ENCODE results near the gene BRD9.
"Not testable (repeated sequence)": the region's sequence is repeated elsewhere in the genome, so short reads cannot be mapped to it uniquely, and the experiment has no call there.

Gene BRD9

DNA sequence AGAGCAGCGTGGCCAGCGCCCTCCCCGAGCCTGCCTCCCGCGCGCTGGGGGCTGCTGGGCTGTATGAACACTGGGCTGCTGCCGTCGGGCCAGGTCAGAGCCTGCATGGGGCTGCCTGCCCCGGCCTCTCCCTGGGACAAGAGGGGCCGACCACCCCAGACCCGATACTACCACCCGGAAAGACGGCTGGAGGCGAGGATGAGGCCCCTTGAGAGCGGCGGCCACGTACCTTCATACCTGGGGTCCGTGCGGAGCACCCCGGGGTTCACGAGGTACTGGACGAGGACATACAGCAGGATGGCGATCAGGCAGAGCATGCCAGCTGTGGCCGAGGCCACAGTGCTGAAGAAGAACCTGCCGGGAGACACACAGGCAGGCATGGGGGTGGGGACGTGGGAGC, 49.2 kb downstream of the BRD9 start:
- not testable (repeated sequence) for DNase-seq

DNA sequence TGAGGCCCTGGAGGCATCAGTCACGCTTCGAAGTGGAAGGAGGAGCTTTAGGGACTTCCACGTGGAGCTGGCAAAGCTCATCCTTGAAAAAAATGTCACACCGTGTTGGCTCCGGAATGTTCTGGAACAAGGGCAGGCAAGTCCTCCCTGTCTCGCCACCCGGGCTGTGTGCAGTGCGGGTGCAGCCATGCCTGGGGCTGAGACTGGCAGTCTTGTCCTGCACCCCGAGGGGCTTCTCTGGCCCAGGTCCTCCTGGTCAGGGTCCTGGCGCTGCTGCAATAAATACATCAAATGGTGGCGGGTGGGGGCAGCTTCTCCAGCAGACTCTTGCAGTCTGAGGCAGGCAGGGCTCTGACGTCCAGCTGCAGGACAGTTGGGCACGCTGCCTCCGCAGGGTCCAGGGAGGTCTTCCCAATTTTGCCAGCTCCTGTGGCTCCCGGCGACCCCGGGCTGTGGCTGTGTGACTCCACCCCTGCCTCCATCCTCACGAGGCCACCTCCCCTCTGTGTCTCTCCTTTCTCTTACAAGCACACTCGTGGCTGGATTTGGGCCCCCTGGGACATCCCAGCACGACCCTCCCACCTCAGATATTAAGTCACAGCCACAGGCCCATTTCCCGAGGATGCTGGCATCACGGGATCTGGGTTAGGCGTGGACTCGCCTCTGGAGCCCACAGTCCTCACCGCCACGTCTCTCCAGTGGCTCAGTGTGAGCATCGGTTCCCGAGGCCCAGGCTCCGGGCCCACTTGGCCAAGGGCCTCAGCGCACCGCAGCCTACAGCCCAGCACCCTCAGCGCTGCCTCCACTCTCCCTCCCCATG, 50.0 kb downstream of the BRD9 start:
- DNase-seq, result not testable (repeated sequence)

DNA sequence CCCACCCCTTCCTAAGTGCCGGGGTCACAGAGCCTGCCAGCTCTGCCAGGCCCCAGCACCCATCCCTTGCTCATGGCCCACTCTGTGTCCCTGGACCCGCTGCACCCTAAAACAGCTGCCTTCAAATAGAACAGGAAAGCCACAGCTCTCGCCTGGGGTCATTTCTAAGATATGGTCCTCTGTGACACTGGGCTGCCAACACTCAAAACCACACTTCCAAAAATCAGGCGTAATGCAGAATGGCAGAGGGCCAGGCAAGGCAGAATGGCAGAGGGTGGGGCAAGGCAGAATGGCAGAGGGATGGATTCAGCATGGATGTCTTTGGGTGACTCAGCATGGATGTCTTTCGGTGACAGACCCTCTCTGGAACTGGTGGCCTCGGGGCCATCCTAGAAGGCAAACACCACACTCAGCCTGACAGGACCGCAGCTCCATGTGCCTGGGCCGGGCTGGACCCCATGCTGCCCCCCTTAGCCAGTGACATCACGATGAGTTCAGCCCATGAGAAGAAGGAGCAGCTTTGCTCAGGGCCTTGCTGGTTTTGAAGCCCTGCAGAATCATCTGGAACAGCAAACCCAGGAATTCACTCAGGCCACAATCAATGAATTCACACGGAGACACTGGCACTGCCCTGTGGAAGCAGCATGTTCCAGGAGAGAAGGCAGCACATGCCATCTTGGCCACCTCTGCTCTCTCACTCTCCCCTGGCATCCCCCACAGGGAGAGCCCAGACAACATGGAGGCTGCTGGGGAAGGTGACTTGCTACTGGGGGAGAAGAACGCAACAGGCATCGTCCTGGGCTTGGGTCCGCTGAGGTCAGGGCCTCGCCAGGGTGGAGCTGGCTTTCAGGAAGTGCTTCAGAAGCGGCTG, 50.8 kb downstream of the BRD9 start:
- not testable (repeated sequence) for DNase-seq

DNA sequence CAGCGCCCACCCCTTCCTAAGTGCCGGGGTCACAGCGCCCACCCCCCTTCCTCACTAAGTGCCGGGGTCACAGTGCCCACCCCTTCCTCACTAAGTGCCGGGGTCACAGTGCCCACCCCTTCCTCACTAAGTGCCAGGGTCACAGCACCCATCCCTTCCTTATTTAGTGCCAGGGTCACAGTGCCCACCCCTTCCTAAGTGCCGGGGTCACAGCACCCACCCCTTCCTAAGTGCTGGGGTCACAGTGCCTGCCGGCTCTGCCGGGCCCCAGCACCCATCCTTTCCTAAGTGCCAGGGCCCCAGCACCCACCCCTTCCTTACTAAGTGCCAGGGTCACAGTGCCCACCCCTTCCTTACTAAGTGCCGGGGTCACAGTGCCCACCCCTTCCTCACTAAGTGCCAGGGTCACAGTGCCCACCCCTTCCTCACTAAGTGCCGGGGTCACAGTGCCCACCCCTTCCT, 51.6 kb downstream of the BRD9 start:
- DNase-seq, result not testable (repeated sequence)

DNA sequence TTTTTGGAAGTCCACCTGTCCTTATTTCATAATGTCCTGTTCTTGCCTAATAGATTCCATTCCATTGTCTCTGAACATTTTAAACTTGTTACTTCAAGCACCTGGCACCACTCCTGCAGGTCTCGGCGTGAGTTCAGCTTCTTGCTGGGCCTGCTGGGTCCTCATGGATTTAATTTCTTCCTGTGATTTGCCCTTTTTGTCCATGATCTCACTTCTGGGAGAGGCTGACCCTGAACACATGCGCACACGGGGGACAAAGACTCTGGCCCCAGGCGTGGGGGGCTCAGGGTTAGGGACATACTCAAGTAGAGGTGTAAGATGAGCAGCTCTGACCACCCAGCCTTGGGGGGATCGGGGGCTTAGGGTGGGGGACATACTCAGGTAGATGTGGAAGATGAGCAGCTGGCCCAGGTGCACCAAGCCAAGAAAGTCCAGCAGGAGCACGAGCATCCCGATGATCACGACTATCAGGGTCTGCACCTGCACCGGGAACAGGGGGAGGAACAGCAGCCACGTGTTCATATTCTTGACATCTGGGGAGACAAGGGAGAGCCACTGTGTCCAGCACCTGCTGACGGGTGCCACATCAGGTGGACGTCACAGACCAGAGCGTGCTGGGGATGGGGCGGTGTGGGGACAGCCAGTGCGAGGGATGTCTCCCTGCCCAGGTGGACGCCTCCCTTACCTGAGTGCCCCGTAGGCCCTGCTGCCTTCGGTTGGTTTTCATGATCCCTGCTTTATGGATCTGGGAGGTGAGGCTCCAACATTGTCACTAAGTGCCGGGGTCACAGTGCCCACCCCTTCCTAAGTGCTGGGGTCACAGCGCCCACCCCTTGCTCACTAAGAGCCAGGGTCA, 52.3 kb downstream of the BRD9 start:
- not testable (repeated sequence) for DNase-seq

DNA sequence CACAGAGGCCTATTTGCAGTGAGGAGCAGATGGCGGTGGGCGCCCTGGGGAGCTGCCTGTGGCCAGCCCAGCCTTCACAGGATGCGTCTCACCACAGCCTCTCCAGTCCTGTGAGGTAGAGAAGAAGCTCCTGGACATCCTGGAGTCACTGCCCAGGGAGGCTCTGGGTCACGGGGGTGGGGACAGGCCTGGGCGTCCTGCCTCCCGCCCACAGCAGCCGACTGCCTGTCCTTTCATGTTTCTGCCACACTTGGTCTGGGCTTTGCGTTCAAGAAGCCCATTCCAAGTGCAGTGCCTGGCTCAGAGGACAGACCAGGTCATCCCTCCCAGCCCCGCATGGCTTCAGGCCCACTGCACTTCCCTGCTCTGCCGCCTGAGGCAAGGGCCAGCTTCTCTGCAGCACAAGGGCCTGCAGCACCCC, 54.2 kb downstream of the BRD9 start:
- not testable (repeated sequence) for DNase-seq

DNA sequence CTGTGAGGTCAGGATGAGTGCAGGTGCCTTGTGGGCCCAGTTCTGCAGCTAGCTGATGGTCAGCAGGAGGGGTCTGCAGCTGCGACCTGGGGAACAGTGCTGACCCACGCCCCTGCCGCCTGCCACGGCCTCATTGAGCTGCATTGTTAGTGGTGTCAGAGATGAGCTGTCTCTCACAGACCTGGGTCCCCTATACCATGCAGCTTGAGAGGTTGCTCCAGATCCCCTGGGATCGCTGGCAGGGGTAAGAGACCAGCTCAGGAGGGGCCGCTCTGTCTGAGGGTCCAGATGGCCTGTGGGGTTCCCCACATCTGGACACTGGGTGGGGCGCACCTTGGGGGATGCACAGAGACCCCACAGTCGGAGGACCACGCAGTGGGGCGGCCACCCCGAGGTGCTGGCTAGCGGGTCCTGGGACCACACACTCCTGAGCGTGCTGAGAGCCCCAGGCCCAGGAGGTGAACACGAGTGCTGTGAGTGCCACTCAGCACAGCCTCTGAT, 54.9 kb downstream of the BRD9 start:
- not testable (repeated sequence) for DNase-seq

DNA sequence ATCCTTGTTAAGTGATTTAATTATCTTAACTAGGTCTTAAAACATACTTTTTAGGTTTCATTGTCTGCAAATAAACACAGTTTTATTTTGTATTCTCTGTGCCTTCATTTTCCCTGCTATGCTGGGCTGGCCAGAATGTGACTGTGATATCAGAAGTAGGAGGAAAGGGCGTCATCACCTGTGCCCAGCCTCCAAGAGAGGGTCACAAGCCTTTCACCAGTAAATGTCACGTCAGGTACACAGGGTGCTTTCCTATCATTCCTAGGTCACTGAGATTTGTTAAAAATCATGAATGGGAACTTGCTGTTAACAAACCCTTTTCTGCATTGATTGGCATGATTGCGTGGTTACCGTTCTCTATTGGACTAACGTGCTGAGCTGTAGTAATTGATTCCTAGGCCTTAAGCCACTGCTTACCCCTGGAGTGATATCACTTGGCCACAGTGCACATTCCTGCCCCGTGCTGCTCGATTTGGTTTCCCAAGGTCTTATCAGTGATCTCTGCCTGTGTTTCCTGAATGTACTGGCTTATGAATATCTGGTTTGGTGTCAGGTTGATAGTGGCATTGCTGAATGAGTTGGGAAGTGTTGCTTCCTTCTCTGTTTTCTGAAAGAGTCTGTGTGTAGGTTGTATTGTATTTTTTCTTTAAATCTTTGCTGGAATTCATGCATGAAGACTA, 56.5 kb downstream of the BRD9 start:
- DNase-seq, result not testable (repeated sequence)

DNA sequence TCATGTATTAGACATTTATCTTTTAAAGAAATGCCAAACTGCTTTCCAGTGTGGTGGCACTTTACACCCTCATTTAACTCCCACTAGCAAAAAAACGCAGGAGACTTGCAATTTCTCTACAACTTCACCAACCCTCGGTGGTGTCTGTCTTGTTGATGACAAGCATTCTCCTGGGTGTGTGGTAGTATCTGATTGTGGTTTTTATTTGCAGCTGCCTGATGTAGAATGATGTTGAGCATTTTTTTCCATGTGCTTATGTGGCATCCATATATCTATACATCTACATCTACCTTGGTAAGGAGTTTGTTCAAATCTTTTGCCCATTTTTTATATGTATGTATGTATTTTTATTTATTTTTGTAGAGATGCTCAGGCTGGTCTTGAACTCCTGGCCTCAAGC, 58.6 kb downstream of the BRD9 start:
- DNase-seq, result not testable (repeated sequence)

DNA sequence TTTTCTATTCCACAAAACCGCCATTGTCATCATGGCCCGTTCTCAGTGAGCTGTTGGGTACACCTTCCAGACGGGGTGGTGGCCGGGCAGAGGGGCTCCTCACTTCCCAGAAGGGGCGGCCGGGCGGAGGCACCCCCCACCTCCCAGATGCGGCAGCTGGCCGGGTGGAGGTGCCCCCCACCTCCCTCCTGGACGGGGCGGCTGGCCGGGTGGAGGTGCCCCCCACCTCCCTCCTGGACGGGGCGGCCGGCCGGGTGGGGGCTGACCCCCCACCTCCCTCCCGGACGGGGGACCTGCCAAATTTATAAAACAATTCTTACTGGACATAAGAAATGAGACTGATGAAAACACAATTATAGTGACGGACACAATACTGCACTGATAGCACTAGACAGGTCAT, 64.4 kb downstream of the BRD9 start:
- not testable (repeated sequence) for DNase-seq

DNA sequence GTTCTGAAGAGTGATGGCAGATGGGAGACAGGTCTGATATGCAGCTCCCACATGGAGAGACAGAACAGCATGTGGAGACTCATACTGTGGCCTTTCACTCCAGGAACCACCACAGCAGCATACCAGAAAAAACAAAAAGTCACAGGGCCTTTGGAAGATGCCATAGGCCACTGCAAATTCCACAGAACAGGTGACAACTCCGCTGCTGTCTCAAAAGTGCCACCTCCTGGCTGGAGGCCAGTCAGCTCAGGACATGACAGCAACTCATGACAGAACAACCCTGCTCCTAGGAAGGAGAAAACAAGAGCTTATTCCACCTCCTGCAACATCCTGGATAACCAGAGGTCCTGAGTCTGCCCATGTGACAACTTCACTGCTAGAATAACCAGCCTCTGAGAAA, 67.1 kb downstream of the BRD9 start:
- not testable (repeated sequence) for DNase-seq

DNA sequence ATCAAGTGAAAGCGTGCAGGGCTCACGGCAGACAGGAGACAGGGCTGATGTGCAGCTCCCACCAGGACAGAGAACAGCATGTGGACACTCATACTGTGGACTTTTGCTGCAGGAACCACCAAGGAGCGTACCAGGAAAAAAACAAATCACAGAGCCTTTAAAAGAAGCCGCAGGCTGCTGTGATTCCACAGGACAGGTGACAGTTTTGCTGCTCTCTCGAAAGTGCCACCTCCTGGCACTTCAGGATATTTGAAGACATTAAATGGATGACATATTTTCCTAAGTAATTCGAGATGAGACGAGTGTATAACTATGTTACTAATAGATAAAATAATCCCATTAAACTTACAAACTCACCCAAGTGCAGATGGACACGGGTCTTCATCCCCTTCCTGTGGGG, 71.1 kb downstream of the BRD9 start:
- DNase-seq, result peak; percentile 11

DNA sequence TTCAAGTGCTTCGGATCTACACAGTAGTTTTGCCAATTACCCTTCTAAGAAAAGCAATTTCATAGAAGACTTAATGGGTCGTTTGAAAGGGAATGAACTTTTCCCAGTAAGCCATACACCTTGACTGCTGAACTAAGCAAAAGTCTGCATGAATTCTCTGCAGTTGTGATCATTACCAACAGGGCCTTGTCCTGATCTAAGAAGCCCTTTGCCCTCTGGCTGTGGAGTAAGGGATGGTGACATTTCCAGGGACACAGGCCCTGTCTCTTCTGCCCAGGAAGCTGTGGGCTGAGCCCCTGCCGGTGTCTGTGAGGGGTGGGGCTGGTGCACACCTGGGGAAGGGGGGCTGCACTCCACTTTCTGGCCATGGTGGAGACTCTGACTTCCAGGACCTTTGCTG, 72.4 kb downstream of the BRD9 start:
- DNase-seq, result no peak

DNA sequence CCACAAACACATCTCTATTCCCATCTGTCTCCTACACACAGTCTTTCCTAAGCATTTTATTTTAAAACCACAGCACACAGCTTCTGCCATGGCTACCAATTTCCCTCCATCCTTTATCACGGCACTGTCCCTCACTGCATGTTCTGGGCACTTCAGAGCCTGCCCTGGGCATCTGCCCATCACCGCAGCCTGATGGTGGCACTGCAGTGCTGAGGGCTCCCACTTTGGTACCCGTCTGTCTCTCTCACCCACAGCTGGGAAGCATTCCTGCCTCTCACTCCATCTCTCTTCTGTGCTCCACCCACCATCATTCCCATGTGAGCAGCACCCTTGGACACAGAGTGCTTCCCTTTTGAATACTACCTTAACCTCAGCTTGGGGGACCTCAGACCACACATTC, 73.5 kb downstream of the BRD9 start:
- DNase-seq, result no peak

DNA sequence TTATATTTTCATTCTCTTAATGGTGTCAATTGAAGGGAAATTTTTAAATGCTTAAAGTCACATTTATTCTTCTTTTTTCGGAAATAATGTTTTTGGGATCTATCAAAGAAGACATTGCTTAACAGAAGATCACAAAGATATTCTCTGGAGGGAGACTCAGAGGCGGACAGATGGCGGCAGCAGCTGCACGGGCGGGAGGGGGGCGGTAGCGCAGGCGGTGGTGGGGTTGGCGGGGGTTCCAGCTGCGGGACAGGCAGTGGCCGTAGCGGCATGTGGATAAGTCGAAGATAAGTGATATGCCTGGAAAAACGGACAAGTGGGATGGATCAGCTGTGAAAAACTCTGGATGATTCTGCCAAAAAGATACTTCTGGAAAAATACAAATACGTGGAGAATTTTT, 76.4 kb downstream of the BRD9 start:
- DNase-seq, result no peak

DNA sequence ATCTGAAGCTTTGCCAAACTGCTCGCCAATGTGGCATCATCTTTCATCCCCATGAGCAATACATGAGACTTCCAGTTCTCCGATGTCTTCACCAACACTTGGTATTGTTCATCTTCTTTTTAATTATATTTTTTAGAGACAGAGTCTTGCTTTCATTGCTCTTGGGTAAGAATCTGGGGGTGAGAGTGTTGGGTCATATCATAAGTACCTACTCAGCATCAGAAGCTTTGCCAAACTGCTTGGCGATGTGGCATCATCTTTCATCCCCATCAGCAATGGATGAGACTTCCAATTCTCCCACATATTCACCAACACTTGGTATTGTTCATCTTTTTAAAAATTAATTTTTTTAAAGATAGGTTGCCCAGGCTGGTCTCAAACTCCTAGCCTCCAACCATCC, 77.2 kb downstream of the BRD9 start:
- no peak for DNase-seq
